Suprapubic skin (tissue), 4 donors: Measurements from ENCODE around the gene SCNM1. TPM values are rescaled to one million over a fixed set of nuclear protein-coding genes. Genes with fewer than 3 reads are reported as not detected.
"Not testable (repeated sequence)": the region's sequence is repeated elsewhere in the genome, so short reads cannot be mapped to it uniquely, and the experiment has no call there.

Experiments used
- DNase-seq, 2 donors: peaks; one replicate each; pipeline ENCODE4 v3.0.0-alpha.2; 2019; ENCODE audit warnings: low spot score in 2 of 2
- H3K27ac ChIP-seq: fragments of 200-600 bp; sonication (generic); one replicate; pipeline ENCODE4 v1.5.1; 2019
- H3K27me3 ChIP-seq: fragments of 200-600 bp; sonication (generic); one replicate; pipeline ENCODE4 v1.5.1; 2019
- H3K36me3 ChIP-seq: fragments of 200-600 bp; sonication (generic); one replicate; pipeline ENCODE4 v1.5.1; 2019
- H3K4me1 ChIP-seq: fragments of 200-600 bp; sonication (generic); one replicate; pipeline ENCODE4 v1.5.1; 2019
- H3K4me3 ChIP-seq: fragments of 200-600 bp; sonication (generic); one replicate; pipeline ENCODE4 v1.5.1; 2019; ENCODE audit warnings: mild to moderate bottlenecking
- H3K9me3 ChIP-seq: fragments of 200-600 bp; sonication (generic); one replicate; pipeline ENCODE4 v1.5.1; 2019
- CTCF ChIP-seq, 2 donors: fragments of 200-600 bp in 1 of 2; fragments of 450-650 bp in 1 of 2; sonication (generic) in 1 of 2; IDR thresholded peaks; one replicate each; pipeline ENCODE4 v1.5.1; 2016 to 2019; ENCODE audit warnings: antibody characterized with exemption in 2 of 2, mild to moderate bottlenecking in 1 of 2, moderate library complexity in 1 of 2
- EP300 ChIP-seq: sonication (generic); formaldehyde crosslinking; IDR thresholded peaks from one replicate; pipeline ENCODE4 v1.6.1; 2017; ENCODE audit warnings: antibody characterized with exemption
- POLR2A ChIP-seq, 2 donors: fragments of 450-650 bp; IDR thresholded peaks; one replicate each; pipeline ENCODE4 v1.6.1; 2017; ENCODE audit warnings: antibody characterized with exemption in 2 of 2, mild to moderate bottlenecking in 2 of 2, moderate library complexity in 2 of 2
- POLR2AphosphoS5 ChIP-seq, 3 donors: sonication (generic); formaldehyde crosslinking; IDR thresholded peaks; one replicate each; pipeline ENCODE4 v1.6.1; 2017; ENCODE audit warnings: antibody characterized with exemption in 3 of 3
- WGBS: methylation state at CpG from one replicate; pipeline ENCODE4 v1.1.5; 2018; 5-methylcytosine and 5-hydroxymethylcytosine counted together
- total RNA-seq, 4 donors: library from RNA; depleted of rRNA; stranded (reverse); fragments of >200 nt; gene quantifications; one replicate each; pipeline ENCODE4 v1.1.0, GENCODE V29; 2016

The SCNM1 gene
- total RNA-seq, 4 donors from 2014 or later, result 29.6 to 40.6 (median 35.4) TPM

DNA sequence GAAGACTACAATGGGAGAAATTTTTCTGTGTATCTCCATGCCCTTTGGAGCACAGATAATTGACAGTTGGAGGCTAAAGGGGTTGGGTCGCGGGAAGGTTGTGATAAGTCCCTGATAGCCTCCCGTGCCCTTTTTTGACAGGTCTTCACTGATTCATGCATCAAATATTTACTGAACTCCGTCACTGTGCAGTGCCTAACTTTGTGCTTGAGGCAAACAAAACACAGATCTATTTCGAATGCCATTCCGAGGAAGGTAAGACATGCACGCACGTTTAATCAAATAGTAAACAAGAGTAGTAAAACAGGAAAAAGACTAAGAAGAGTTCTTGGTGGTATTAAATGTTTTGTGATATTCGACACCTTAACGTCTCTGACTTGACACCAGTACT is 31.9 kb downstream of the SCNM1 start:
- peaks cover 7% of the 10 kb centered on the region for H3K36me3 ChIP-seq
- peak in 1 of 2 donors; percentile 50 for DNase-seq
- peak overlapping the region; percentile 77 for H3K4me3 ChIP-seq
- WGBS, result 9% methylated on average over 10 of the region's 10 CpGs
- no peaks in the 10 kb centered on the region for H3K27me3 ChIP-seq
- H3K27ac ChIP-seq, result peak overlapping the region; percentile 97
- TF ChIP-seq EP300, result no peak
- no peak for TF ChIP-seq POLR2A (IDR thresholded peaks at IDR 0.05)
- no peak for TF ChIP-seq CTCF (IDR thresholded peaks at IDR 0.05)
- TF ChIP-seq POLR2AphosphoS5 (IDR thresholded peaks at IDR 0.05), result no peak
- peaks cover 55% of the 10 kb centered on the region for H3K4me1 ChIP-seq
- no peaks in the 10 kb centered on the region for H3K9me3 ChIP-seq

DNA sequence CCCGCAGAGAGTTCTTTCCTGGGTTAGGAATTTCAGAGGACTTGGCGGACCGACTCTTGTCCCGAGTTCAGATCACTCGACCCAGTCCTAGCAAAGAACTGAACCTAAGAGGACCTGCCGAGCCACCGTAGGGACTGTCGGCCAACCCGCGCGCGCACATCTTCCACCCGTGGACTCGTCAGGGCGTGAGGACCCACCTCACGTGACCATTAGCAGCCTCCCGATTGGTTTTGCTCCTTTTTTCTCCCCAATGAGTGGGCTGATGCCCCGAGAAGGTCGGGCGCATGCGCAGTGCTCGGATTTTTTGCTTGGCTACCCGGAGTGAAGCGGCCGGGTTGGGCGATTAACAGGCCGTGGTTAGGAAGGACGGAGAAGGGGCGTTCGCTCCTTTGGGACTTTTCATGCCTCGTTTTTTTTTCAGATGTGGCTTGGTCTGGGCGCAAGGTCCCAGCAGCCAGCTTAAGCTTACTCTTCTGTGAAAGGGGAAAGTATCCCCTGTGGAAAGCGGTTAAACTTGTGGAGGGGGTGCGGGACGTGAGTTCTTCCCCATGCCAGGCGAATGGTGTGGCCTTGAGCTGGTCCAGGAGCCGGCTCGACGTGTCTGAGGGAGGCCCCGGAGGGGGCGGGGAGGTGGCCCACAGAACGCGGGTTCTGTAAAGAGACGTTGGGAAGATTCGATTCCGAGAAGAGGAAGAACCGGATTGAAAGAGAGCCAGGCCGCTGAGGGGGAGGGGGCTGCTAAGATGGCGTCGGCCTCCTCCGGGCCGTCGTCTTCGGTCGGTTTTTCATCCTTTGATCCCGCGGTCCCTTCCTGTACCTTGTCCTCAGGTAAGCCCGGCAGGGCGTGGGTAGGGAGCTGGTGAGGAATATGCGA is 32.5 kb downstream of the SCNM1 start, which contains the start of gene PIP5K1A:
TSS of gene PIP5K1A (plus strand) at position 299 of the 874 bp plus-strand sequence. CDS start at position 744, 445 bp downstream.
- peak within 1 kb of the TSS; percentile 97 for H3K27ac ChIP-seq
- H3K4me1 ChIP-seq, result peaks cover 55% of the 10 kb centered on the region
- TF ChIP-seq POLR2AphosphoS5 (IDR thresholded peaks at IDR 0.05), result peak; percentile 7 to 69 (median 64)
- TF ChIP-seq CTCF (IDR thresholded peaks at IDR 0.05), result no peak
- TF ChIP-seq POLR2A (IDR thresholded peaks at IDR 0.05), result peak in 1 of 2 donors; percentile 85
- H3K27me3 ChIP-seq, result no peaks in the 10 kb centered on the region
- H3K9me3 ChIP-seq, result no peaks in the 10 kb centered on the region
- DNase-seq, result peak; percentile 100
- under 1% methylated on average over 50 of the region's 60 CpGs for WGBS
- H3K4me3 ChIP-seq, result peak within 1 kb of the TSS; percentile 77
- H3K36me3 ChIP-seq, result peaks cover 13% of the 10 kb centered on the region

DNA sequence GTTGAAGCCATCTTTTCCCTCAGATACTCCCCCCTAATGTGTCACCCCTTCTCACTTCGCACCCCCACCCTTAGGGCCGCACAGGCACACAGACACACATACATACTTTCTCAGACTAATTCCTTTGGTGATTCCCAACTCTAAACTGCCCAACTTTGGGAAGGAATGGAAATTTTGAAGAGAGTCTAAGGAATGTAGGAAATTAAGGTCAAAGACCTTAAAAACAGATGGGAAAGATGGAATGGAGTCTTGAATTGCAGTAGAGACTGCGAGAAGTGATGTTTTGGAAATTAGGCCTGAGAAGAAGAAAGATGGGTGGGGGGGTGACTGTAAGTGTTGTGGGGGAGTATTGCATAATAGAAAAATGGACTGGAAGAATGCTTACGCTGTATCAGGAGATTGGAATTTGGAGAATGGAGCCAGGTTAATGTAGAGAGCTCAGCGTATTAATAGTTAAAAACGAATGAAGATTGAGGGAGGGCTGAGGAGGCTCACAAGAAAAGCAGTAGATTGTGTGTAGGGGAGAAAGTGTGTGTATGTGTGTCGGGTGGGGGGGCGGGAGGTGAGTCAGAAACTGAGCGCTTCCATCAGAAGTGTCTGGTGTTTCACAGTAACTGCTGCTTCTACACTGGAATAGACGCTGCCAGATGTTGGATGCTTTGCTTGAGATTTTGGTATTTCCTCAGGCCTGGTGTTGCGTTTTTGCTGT is 34.1 kb downstream of the SCNM1 start:
- Histone ChIP-seq H3K36me3 (peaks cover 15% of the 10 kb centered on the region), H3K27ac (peak overlapping the region; percentile 97), H3K27me3 (no peaks in the 10 kb centered on the region), H3K4me1 (peaks cover 50% of the 10 kb centered on the region), H3K4me3 (peak overlapping the region; percentile 77), H3K9me3 (no peaks in the 10 kb centered on the region)
- TF ChIP-seq POLR2AphosphoS5 (IDR thresholded peaks at IDR 0.05) (no peak), CTCF (IDR thresholded peaks at IDR 0.05) (no peak)
- no peak for DNase-seq
- WGBS, result 15% methylated on average over 11 of the region's 11 CpGs

- not testable (repeated sequence) for DNase-seq, H3K27ac ChIP-seq, H3K4me3 ChIP-seq, H3K27me3 ChIP-seq, H3K9me3 ChIP-seq
- peaks cover 35% of the 10 kb centered on the region for H3K36me3 ChIP-seq
- WGBS, result 92% methylated on average over 12 of the region's 12 CpGs
- H3K4me1 ChIP-seq, result peaks cover 21% of the 10 kb centered on the region
These were observed 39.5 kb downstream of the SCNM1 start for GRCh38 chr1:151205381-151205965.

GRCh38 chr1:151210830-151211229 is 44.9 kb downstream of the SCNM1 start:
- TF ChIP-seq CTCF (IDR thresholded peaks at IDR 0.05) (no peak), POLR2AphosphoS5 (IDR thresholded peaks at IDR 0.05) (no peak), EP300 (no peak), POLR2A (IDR thresholded peaks at IDR 0.05) (no peak)

More at GRCh38 chr1:151210830-151211229, 44.9 kb downstream of the SCNM1 start:
- Histone ChIP-seq H3K36me3 (peaks cover 20% of the 10 kb centered on the region), H3K9me3 (no peaks in the 10 kb centered on the region), H3K4me1 (peaks cover 4% of the 10 kb centered on the region), H3K4me3 (no peak overlapping the region), H3K27me3 (no peaks in the 10 kb centered on the region), H3K27ac (no peak overlapping the region)
- WGBS, result 56% methylated on average over 1 of the region's 1 CpG
- DNase-seq, result no peak
